Aorta (tissue), 5 donors: ENCODE results near the gene BTBD9. TPM values are rescaled to one million over a fixed set of nuclear protein-coding genes. Genes with fewer than 3 reads are reported as not detected.

ENCODE experiments used
- ATAC-seq: fragments of 200-7000 bp; cut with Tn5 transposase; one replicate; pipeline ENCODE4 v1.9.1; 2022; ENCODE audit warnings: moderate library complexity; ENCODE audit not compliant: low FRiP score
- DNase-seq, 2 donors: peaks; one replicate each; pipeline ENCODE4 v3.0.0-alpha.2; 2020
- H3K27ac ChIP-seq, 2 donors: one replicate each; pipeline ENCODE4 v1.5.1; 2013; ENCODE audit warnings: low read length in 2 of 2, mild to moderate bottlenecking in 2 of 2, moderate library complexity in 2 of 2, control low read depth in 1 of 2, inconsistent platforms in 1 of 2, low read depth in 1 of 2
- H3K27me3 ChIP-seq, 2 donors: one replicate each; pipeline ENCODE4 v1.6.1; 2013; ENCODE audit warnings: control low read depth in 1 of 2, low read length in 1 of 2, mild to moderate bottlenecking in 1 of 2, moderate library complexity in 1 of 2; ENCODE audit not compliant: insufficient read depth in 2 of 2, control insufficient read depth in 1 of 2
- H3K36me3 ChIP-seq, 2 donors: one replicate each; pipeline ENCODE4 v1.6.1; 2013; ENCODE audit warnings: control low read depth in 1 of 2, low read length in 1 of 2, mild to moderate bottlenecking in 1 of 2; ENCODE audit not compliant: insufficient read depth in 2 of 2, control insufficient read depth in 1 of 2
- H3K4me1 ChIP-seq, 2 donors: one replicate each; pipeline ENCODE4 v1.6.1; 2013; ENCODE audit warnings: low read length in 2 of 2, control low read depth in 1 of 2, mild to moderate bottlenecking in 1 of 2, moderate library complexity in 1 of 2; ENCODE audit not compliant: insufficient read depth in 2 of 2, control insufficient read depth in 1 of 2
- H3K4me3 ChIP-seq, 2 donors: one replicate each; pipeline ENCODE4 v1.5.1; 2013; ENCODE audit warnings: low read length in 2 of 2, control low read depth in 1 of 2, mild to moderate bottlenecking in 1 of 2
- H3K9me3 ChIP-seq: one replicate; pipeline ENCODE4 v1.6.1; 2013; ENCODE audit warnings: mild to moderate bottlenecking, low read length; ENCODE audit not compliant: control insufficient read depth
- WGBS, 2 donors: extraction: QIAGEN DNeasy Blood & Tissue Kit; methylation state at CpG; one replicate each; pipeline ENCODE4 v1.1.7; 2013; 5-methylcytosine and 5-hydroxymethylcytosine counted together
- intact Hi-C, 2 donors: fragments of 100-400 bp; cut with DNase I; formaldehyde crosslinking; loops; one replicate each; pipeline versions ENCODE4 v1.14.2 to v1.15.0; 2022
- polyA plus RNA-seq, 2 donors: library from polyadenylated mRNA; stranded (reverse); fragments of 200-250 nt; gene quantifications; one replicate each; pipeline ENCODE4 v1.2.3, GENCODE V29; 2013
- total RNA-seq, 2 donors: library from RNA; stranded (reverse); fragmentation: NEBNext Ultra II Directional; extraction: Animal tissue kit (Norgen Biotek cat#: 25700); gene quantifications; one replicate each; pipeline ENCODE4 v1.2.1, GENCODE V29; 2021
- donor health status: healthy with polysubstance abuse.
- donor health status: Bipolar disorder and iron deficiency.
- donor health status: DM: no; HTN: no; CAD: no.
- donor health status: DM: no; HTN: no; CAD: no.
- donor health status: DM: yes; HTN: yes; CAD: no.

The BTBD9 gene
- total and polyA plus RNA-seq, 4 donors: 1.5 to 23.6 (median 12.4) TPM

DNA sequence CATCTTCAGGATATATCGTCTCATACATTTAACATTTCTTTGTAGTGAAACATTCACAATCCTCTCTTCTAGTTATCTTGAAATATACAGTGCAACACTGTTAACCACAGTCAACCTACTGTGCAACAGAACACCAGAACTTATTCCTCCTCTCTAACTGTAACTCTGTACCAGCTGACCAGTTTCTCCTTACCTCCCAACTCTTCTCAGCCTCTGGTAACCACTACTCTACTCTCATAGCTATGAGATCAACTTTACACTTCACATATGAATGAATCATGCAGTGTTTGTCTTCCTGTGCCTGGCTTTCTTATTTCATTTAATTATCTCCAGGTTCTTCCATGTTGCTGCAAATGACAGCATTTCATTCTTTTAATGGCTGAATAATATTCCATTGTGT is 337.6 kb downstream of the BTBD9 start:
- WGBS, 2 donors: 94 to 97% methylated on average over 1 of the region's 1 CpG
- Histone ChIP-seq H3K9me3 (no peaks in the 10 kb centered on the region), H3K4me1 (no peaks in the 10 kb centered on the region), H3K36me3 (no peaks in the 10 kb centered on the region), H3K4me3 (no peak overlapping the region), H3K27ac (no peak overlapping the region), H3K27me3 (no peaks in the 10 kb centered on the region)
- ATAC-seq: no peak
- no peak for DNase-seq
- intact Hi-C loops: no loop called here

DNA sequence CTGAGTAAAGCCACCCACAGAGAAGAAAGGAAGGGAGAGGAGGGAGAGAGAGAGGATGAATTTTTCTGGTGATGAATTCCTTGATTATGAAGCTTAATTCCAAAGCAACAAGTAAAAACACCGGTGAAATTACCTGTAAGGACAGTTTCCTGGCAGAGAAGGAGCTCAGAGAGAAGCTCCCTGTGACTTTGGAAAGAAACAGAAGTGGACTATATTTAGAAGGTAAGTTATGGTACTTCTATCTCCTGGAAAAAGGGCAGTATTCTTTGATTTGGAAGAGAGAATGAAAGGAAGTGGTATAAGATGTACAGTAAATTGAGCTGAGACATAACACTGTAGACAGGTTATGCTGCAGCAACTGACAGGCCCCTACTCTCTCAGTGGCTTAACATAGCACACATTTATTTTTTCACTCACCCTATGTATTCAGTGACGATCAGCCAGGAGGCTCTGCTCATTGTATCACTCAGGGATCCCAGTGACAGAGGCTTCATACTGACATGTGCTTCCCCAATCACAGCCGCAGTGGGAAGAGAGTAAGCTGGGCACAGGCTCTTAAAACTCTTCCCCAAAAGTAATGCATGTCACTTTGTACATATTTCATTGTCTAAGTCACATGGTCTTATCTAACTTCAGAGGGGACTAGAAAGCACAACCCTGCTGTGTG is 349.5 kb downstream of the BTBD9 start:
- Histone ChIP-seq H3K27ac (no peak overlapping the region), H3K36me3 (no peaks in the 10 kb centered on the region), H3K27me3 (no peaks in the 10 kb centered on the region), H3K4me3 (no peak overlapping the region), H3K4me1 (no peaks in the 10 kb centered on the region), H3K9me3 (no peaks in the 10 kb centered on the region)
- ATAC-seq: no peak
- WGBS, 2 donors: 58 to 68% methylated on average over 3 of the region's 3 CpGs
- DNase-seq: no peak
- intact Hi-C loops: no loop called here

DNA sequence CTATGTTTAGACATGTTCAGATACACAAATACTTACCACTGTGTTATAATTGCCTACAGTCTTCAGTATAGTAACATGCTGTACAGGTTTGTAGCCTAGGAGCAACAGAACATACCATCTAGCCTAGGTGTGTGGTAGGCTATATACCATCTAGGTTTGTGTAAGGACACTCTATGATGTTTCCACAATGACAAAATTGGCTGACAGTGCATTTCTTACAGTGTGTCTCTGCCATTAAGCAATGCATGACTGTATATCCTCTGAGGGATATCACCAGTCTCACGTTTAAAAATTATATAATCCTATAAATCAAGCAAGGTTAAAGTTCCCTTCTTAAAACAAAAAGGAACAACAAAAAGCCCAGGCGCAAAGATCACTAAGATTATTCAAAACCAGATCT is 352.2 kb downstream of the BTBD9 start:
- H3K27me3 ChIP-seq: no peaks in the 10 kb centered on the region
- H3K4me1 ChIP-seq: no peaks in the 10 kb centered on the region
- H3K27ac ChIP-seq: no peak overlapping the region
- 78 to 81% methylated on average over 2 of the region's 2 CpGs for WGBS, 2 donors
- intact Hi-C loops: no loop called here
- ATAC-seq: no peak
- no peaks in the 10 kb centered on the region for H3K9me3 ChIP-seq
- no peak overlapping the region for H3K4me3 ChIP-seq
- DNase-seq: no peak
- no peaks in the 10 kb centered on the region for H3K36me3 ChIP-seq

DNA sequence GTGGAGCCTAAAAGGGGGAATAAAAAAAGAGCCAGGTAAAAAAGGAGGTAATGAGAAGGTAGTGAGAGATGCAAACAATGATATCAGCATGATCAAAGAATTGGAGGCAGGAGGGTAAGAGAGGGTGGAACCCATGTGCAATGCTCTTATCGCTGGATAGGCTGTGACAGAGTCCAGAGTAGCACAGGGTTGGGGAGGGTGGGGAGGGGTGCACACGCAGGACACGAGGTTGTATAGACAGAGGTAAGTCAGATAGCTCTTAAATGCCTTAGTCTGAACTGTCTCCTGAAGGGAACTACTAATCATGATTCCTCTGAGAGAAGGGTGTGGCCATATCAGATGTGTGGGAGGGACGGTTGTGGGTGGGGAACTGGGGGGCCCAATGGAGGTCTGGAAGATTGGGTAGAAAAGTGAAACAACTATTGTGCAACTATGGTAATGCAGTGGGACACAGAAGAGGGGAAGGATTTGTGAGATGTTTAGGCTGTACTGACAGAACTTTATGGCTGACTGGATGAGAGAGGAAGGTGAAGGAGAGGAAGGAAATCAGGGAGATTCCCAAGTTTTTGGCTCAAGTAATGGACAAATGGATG is 354.8 kb downstream of the BTBD9 start:
- 91 to 94% methylated on average over 4 of the region's 4 CpGs for WGBS, 2 donors
- Histone ChIP-seq H3K4me1 (no peaks in the 10 kb centered on the region), H3K36me3 (no peaks in the 10 kb centered on the region), H3K9me3 (no peaks in the 10 kb centered on the region), H3K27me3 (no peaks in the 10 kb centered on the region), H3K27ac (no peak overlapping the region), H3K4me3 (no peak overlapping the region)
- intact Hi-C loops: no loop called here
- ATAC-seq (no peak), DNase-seq (no peak)

DNA sequence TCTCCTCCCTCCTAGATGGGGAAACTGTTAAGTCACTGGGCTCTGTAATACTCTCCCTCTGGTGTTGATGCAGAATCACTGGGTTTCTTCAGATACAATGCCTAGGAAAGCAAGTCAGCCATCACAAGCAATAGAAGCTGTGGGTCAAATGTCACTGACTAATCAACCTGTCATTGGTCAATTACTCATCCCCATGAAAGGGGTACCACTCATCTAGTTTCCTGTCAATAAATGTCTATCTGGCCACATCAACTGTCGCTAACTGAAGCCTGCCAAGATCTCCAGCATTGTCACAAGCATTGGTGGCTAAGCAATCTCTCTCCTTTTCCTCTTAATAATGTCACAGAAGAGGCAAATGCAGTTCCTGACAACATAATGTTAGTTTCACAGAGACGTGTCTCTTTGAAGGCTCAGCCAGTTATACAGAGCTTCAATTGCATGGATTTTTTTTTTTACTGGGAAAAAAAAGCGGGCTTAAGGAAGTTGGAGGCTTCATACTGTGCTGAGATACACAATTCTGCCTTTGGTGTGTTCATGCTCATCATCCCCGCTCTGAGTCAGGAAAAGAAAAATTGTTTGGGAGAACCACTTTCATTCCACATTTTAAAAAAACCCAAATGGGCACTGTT is 355.9 kb downstream of the BTBD9 start:
- Histone ChIP-seq H3K4me3 (no peak overlapping the region), H3K27ac (no peak overlapping the region), H3K36me3 (no peaks in the 10 kb centered on the region), H3K9me3 (no peaks in the 10 kb centered on the region), H3K27me3 (no peaks in the 10 kb centered on the region), H3K4me1 (no peaks in the 10 kb centered on the region)
- DNase-seq: no peak
- no peak for ATAC-seq
- whole genome bisulfite sequencing, 2 donors: 89 to 94% methylated on average over 4 of the region's 4 CpGs
- intact Hi-C loops: no loop called here

DNA sequence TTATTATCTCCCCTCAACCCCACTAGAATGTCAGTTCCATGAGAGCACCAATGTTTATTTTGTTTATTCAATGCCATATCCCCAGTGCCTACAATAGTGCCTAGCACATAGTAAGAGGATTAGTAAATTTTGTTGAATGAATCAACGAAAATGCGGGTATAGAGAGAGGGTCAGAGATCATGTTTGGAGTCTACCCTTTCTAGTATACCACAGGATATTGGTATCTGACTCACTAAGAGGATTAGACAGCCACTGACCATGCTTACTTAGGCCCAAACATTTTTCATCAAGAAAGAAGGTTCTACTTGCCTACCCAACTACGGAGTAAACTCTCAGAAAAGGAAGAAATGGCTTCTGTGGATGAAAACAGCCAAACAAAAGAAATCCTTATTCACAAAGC is 356.8 kb downstream of the BTBD9 start:
- H3K9me3 ChIP-seq: no peaks in the 10 kb centered on the region
- no peaks in the 10 kb centered on the region for H3K36me3 ChIP-seq
- intact Hi-C loops: no loop called here
- H3K4me3 ChIP-seq: no peak overlapping the region
- DNase-seq (no peak), ATAC-seq (no peak)
- no peaks in the 10 kb centered on the region for H3K27me3 ChIP-seq
- H3K4me1 ChIP-seq: no peaks in the 10 kb centered on the region
- no peak overlapping the region for H3K27ac ChIP-seq
- WGBS, 2 donors: 96 to 99% methylated on average over 3 of the region's 3 CpGs

DNA sequence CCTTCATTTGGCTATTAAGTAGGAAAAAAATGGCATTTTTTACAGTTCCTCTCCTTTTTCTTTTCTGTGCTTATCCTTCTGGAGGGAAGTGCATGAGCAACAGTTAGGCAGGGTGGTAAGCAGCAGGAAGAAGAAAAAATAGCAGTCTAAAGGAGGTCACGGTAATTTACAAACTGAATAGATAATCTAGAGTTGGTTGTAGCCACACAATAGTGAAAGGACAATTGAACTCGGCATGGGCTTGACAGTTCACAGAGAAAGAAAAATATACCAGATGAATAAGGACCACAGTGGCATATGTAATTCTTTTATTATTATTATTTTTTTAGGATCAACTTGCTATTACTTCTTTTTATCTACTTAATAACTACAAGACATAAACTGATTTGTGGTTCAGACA is 358.6 kb downstream of the BTBD9 start:
- intact Hi-C loops: no loop called here
- Histone ChIP-seq H3K9me3 (no peaks in the 10 kb centered on the region), H3K4me3 (no peak overlapping the region), H3K27ac (no peak overlapping the region), H3K4me1 (no peaks in the 10 kb centered on the region), H3K27me3 (no peaks in the 10 kb centered on the region), H3K36me3 (no peaks in the 10 kb centered on the region)
- ATAC-seq (no peak), DNase-seq (no peak)
- WGBS, 2 donors: 51 to 57% methylated on average over 2 of the region's 2 CpGs

DNA sequence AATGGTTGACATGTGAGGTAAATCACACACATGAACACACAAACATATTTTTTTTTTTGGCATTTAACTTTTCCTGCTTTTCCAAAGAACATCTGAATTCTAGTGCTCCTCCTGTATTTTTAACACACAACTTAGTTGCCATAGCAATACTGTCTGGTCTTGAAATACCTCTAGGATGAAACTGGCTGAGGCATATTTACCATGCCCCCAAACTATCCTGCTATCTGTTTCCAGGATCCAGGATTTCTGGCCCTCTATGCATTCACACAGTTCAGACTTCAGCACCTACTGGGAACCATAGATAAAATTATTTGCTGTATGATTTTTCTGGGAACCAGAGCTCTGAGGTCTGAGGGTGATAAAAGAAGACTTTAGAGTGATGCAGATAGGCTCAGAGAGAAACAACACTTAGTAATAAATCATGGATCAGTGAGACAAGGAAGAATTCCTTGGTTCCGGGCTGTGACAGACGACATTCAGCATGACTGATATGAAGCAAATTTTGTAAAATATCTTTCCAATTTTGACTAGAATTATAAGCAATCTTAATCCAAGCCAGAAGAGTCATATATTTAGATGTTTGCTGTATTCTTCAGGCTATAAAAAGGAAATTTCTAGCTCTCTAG is 359.7 kb downstream of the BTBD9 start:
- Histone ChIP-seq H3K4me1 (no peaks in the 10 kb centered on the region), H3K4me3 (no peak overlapping the region), H3K9me3 (no peaks in the 10 kb centered on the region), H3K27me3 (no peaks in the 10 kb centered on the region), H3K27ac (no peak overlapping the region), H3K36me3 (no peaks in the 10 kb centered on the region)
- ATAC-seq (no peak), DNase-seq (no peak)
- intact Hi-C loops: no loop called here
- 50 to 82% methylated on average over 2 of the region's 2 CpGs for WGBS, 2 donors

DNA sequence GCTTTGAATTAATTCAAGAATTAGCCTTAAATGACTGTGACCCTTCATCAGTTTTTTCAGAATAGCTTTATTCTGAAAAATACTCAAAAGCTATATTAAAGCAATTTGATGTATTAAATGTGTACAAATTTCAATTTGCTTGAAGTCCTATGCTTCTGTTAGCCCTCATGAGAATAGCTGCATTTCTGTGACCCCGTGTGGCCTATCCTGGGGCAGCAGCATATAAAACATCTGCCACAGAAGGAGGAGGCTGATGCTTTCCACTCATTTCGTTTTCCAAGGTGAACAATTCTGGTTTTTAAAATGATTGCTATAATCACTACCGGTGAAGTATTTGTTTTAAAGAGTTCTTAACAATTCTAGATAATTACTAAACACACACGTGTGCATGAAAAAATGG is 360.3 kb downstream of the BTBD9 start:
- WGBS, 2 donors: 87% methylated on average over 4 of the region's 4 CpGs
- intact Hi-C loops: no loop called here
- H3K27me3 ChIP-seq: no peaks in the 10 kb centered on the region
- no peak for ATAC-seq
- no peaks in the 10 kb centered on the region for H3K4me1 ChIP-seq
- no peaks in the 10 kb centered on the region for H3K36me3 ChIP-seq
- DNase-seq: no peak
- no peak overlapping the region for H3K27ac ChIP-seq
- no peak overlapping the region for H3K4me3 ChIP-seq
- no peaks in the 10 kb centered on the region for H3K9me3 ChIP-seq
